GM23338 (cell line): ENCODE measurements around the gene HSD17B1. TPM values are rescaled to one million over a fixed set of nuclear protein-coding genes. Genes with fewer than 3 reads are reported as not detected.
A peak's percentile ranks its signal among the peaks of the same experiment; 100 is the strongest.

Experiments
- ATAC-seq: fragments of 200-7000 bp; cut with Tn5 transposase; 3 replicates; pipeline ENCODE4 v1.9.1; 2020
- DNase-seq: peaks from one replicate; pipeline ENCODE4 v3.0.0-alpha.2; 2015; ENCODE audit warnings: low spot score
- H2AFZ ChIP-seq: fragments of 200-600 bp; sonication (generic); 2 replicates; pipeline ENCODE4 v1.8.0; 2016; ENCODE audit warnings: antibody characterized with exemption, mild to moderate bottlenecking, moderate library complexity
- H3F3A ChIP-seq: fragments of 200-600 bp; sonication (generic); replicated peaks from 2 replicates; pipeline ENCODE4 v1.8.0; 2017; ENCODE audit warnings: antibody characterized with exemption, mixed run types, low read depth
- H3K27ac ChIP-seq: fragments of 200-600 bp; sonication (generic); 2 replicates; pipeline ENCODE4 v1.6.1; 2016; ENCODE audit warnings: low read depth
- H3K27me3 ChIP-seq: fragments of 200-600 bp; sonication (generic); 2 replicates; pipeline ENCODE4 v1.8.0; 2016; ENCODE audit warnings: mild to moderate bottlenecking, mixed run types, moderate library complexity; ENCODE audit not compliant: insufficient read depth
- H3K36me3 ChIP-seq: fragments of 200-600 bp; sonication (generic); 2 replicates; pipeline ENCODE4 v1.8.0; 2016; ENCODE audit warnings: mild to moderate bottlenecking; ENCODE audit not compliant: insufficient read depth
- H3K4me1 ChIP-seq: fragments of 200-600 bp; sonication (generic); 2 replicates; pipeline ENCODE4 v1.8.0; 2016; ENCODE audit warnings: mild to moderate bottlenecking, moderate library complexity; ENCODE audit not compliant: insufficient read depth
- H3K4me2 ChIP-seq: fragments of 200-600 bp; sonication (generic); 2 replicates; pipeline ENCODE4 v1.7.1; 2017; ENCODE audit warnings: mixed run types
- H3K4me3 ChIP-seq: fragments of 200-600 bp; sonication (generic); 2 replicates; pipeline ENCODE4 v1.6.1; 2016; ENCODE audit warnings: mixed run types
- H3K79me2 ChIP-seq: fragments of 200-600 bp; sonication (generic); replicated peaks from 2 replicates; pipeline ENCODE4 v1.8.0; 2017; ENCODE audit warnings: mild to moderate bottlenecking; ENCODE audit not compliant: insufficient read depth
- H3K9me2 ChIP-seq: fragments of 200-600 bp; sonication (generic); 2 replicates; pipeline ENCODE4 v1.8.0; 2017; ENCODE audit not compliant: insufficient read depth
- H4K20me1 ChIP-seq: fragments of 200-600 bp; sonication (generic); replicated peaks from 2 replicates; pipeline ENCODE4 v1.8.0; 2017; ENCODE audit warnings: mild to moderate bottlenecking; ENCODE audit not compliant: insufficient read depth
- H3K27ac Mint-ChIP-seq: 2 replicates; pipeline ENCODE4 v1.8.0; 2020; ENCODE audit warnings: inconsistent platforms, mild to moderate bottlenecking, moderate library complexity, mixed read lengths
- H3K27me3 Mint-ChIP-seq: 3 replicates; pipeline ENCODE4 v1.8.0; 2022; ENCODE audit warnings: low read depth, mild to moderate bottlenecking, moderate library complexity, mixed read lengths, inconsistent platforms; ENCODE audit not compliant: insufficient read depth, poor library complexity
- H3K36me3 Mint-ChIP-seq: 3 replicates; pipeline ENCODE4 v1.8.0; 2021; ENCODE audit warnings: low read depth, mild to moderate bottlenecking, inconsistent platforms, moderate library complexity, mixed read lengths
- H3K4me1 Mint-ChIP-seq: 3 replicates; pipeline ENCODE4 v1.8.0; 2020; ENCODE audit warnings: mild to moderate bottlenecking, inconsistent platforms, mixed read lengths
- H3K4me3 Mint-ChIP-seq: 3 replicates; pipeline ENCODE4 v1.8.0; 2021; ENCODE audit warnings: moderate library complexity, mild to moderate bottlenecking, inconsistent platforms, mixed read lengths
- H3K9me3 Mint-ChIP-seq: 3 replicates; pipeline ENCODE4 v1.8.0; 2020; ENCODE audit warnings: moderate library complexity, mild to moderate bottlenecking, inconsistent platforms, mixed read lengths
- CREB1 ChIP-seq: fragments of 250-450 bp; sonication (Bioruptor Pico); IDR thresholded peaks from 2 replicates; pipeline ENCODE4 v1.5.0; 2020; ENCODE audit warnings: low read depth, mild to moderate bottlenecking, moderate library complexity
- EZH2 ChIP-seq: fragments of 200-600 bp; sonication (generic); IDR thresholded peaks from one replicate; pipeline ENCODE4 v1.8.0; 2017; ENCODE audit warnings: antibody characterized with exemption, mild to moderate bottlenecking, low read depth; ENCODE audit not compliant: unreplicated experiment
- EZH2phosphoT487 ChIP-seq: fragments of 200-600 bp; sonication (generic); IDR thresholded peaks from one replicate; pipeline ENCODE4 v1.8.1; 2018; ENCODE audit warnings: antibody characterized with exemption; ENCODE audit not compliant: unreplicated experiment
- JUNB ChIP-seq: IDR thresholded peaks from one replicate; pipeline ENCODE4 v1.6.1; 2016; ENCODE audit warnings: antibody characterized with exemption; ENCODE audit not compliant: unreplicated experiment
- NANOG ChIP-seq: IDR thresholded peaks from 2 replicates; pipeline ENCODE4 v1.6.1; 2016; ENCODE audit warnings: antibody characterized with exemption, borderline replicate concordance
- ZNF114 ChIP-seq: fragments of 250-450 bp; sonication (Bioruptor Pico); IDR thresholded peaks from 2 replicates; pipeline ENCODE4 v1.5.0; 2020; ENCODE audit warnings: mild to moderate bottlenecking, moderate library complexity
- ZNF331 ChIP-seq: fragments of 250-450 bp; sonication (Bioruptor Pico); IDR thresholded peaks from 2 replicates; pipeline ENCODE4 v1.5.0; 2020; ENCODE audit warnings: low read depth, mild to moderate bottlenecking, moderate library complexity
- polyA plus RNA-seq: library from polyadenylated mRNA; unstranded; fragments of >200 nt; fragmentation: Nextera tagmentation; extraction: Ambion mirVana; gene quantifications from 2 replicates; pipeline ENCODE4 v1.2.1, GENCODE V29; 2016
- total RNA-seq: library from RNA; depleted of rRNA; stranded (reverse); fragments of >200 nt; shearing (Covaris generic); gene quantifications from 2 replicates; pipeline ENCODE4 v1.2.3, GENCODE V29; 2014
- TF ChIP-seq, protein P1 (sequence below), 2 experiments: fragments of 200-600 bp in 1 of 2; sonication (generic) in 1 of 2; conservative IDR thresholded peaks; 2 replicates each; pipeline versions ENCODE4 v1.5.1 to v1.6.1; 2016 to 2017; ENCODE audit warnings: antibody characterized with exemption in 2 of 2, low read depth in 2 of 2, mild to moderate bottlenecking in 2 of 2, moderate library complexity in 1 of 2
- TF ChIP-seq, protein P2 (sequence below): IDR thresholded peaks from one replicate; pipeline ENCODE4 v1.6.1; 2018; ENCODE audit warnings: antibody characterized with exemption; ENCODE audit not compliant: unreplicated experiment
- TF ChIP-seq, protein P3 (sequence below): fragments of 250-450 bp; sonication (Bioruptor Pico); IDR thresholded peaks from 2 replicates; pipeline ENCODE4 v1.5.0; 2020; ENCODE audit warnings: mild to moderate bottlenecking, moderate library complexity

Gene HSD17B1
- total and polyA plus RNA-seq, 2 experiments from 2014 or later, result 0.97 to 1.7 TPM

DNA sequence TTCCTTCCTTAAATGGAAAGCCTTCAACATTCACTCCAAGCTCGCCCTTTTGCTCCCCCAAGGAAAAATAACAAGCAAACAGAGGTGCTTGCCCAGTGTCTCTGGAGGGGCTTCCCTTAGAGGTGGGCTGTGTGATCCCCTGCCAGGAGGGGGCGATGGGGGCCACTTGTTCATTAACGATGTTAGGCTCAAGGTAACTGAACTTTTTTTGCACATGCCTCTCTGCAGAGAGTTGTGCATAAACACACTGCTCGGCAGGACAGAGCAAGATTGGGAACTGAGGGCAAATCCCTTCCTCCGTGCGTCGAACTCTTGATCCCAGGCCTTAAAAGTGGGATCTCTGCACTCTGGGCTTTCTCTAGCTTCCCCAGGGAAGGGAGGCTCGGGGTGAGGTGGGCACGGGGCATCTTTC, 32.2 kb upstream of the HSD17B1 start:
- no peak overlapping the region for H3K27ac Mint-ChIP-seq
- ATAC-seq, result peak; percentile 11
- H3K36me3 Mint-ChIP-seq, result peaks cover 26% of the 10 kb centered on the region
- H4K20me1 ChIP-seq, result peaks cover 15% of the 10 kb centered on the region
- TF ChIP-seq ZNF114 (CRISPR knock-in tag), result no peak
- TF ChIP-seq, protein P1, sequence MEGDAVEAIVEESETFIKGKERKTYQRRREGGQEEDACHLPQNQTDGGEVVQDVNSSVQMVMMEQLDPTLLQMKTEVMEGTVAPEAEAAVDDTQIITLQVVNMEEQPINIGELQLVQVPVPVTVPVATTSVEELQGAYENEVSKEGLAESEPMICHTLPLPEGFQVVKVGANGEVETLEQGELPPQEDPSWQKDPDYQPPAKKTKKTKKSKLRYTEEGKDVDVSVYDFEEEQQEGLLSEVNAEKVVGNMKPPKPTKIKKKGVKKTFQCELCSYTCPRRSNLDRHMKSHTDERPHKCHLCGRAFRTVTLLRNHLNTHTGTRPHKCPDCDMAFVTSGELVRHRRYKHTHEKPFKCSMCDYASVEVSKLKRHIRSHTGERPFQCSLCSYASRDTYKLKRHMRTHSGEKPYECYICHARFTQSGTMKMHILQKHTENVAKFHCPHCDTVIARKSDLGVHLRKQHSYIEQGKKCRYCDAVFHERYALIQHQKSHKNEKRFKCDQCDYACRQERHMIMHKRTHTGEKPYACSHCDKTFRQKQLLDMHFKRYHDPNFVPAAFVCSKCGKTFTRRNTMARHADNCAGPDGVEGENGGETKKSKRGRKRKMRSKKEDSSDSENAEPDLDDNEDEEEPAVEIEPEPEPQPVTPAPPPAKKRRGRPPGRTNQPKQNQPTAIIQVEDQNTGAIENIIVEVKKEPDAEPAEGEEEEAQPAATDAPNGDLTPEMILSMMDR (conservative IDR thresholded peaks at IDR 0.05; ENCODE audit: low read depth in 2 of 2), result peak; percentile 48 to 60
- H3K4me1 ChIP-seq, result peaks cover 23% of the 10 kb centered on the region
- peaks cover 15% of the 10 kb centered on the region for H3F3A ChIP-seq
- peak overlapping the region; percentile 64; the same call in 1 of the 2 replicates for H3K27ac ChIP-seq
- no peaks in the 10 kb centered on the region for H3K9me2 ChIP-seq
- no peaks in the 10 kb centered on the region for H3K79me2 ChIP-seq
- H3K36me3 ChIP-seq, result no peaks in the 10 kb centered on the region
- no peaks in the 10 kb centered on the region for H3K27me3 ChIP-seq
- peak; percentile 36 for DNase-seq
- H3K4me2 ChIP-seq, result peak overlapping the region; percentile 53
- H2AFZ ChIP-seq, result no peak overlapping the region
- peaks cover 26% of the 10 kb centered on the region for H3K27me3 Mint-ChIP-seq
- H3K4me1 Mint-ChIP-seq, result peaks cover 44% of the 10 kb centered on the region
- H3K4me3 ChIP-seq, result peak overlapping the region; percentile 25; the same call in 1 of the 2 replicates
- H3K4me3 Mint-ChIP-seq, result peak overlapping the region; percentile 30; the same call in 1 of the 3 replicates
- H3K9me3 Mint-ChIP-seq, result no peaks in the 10 kb centered on the region

DNA sequence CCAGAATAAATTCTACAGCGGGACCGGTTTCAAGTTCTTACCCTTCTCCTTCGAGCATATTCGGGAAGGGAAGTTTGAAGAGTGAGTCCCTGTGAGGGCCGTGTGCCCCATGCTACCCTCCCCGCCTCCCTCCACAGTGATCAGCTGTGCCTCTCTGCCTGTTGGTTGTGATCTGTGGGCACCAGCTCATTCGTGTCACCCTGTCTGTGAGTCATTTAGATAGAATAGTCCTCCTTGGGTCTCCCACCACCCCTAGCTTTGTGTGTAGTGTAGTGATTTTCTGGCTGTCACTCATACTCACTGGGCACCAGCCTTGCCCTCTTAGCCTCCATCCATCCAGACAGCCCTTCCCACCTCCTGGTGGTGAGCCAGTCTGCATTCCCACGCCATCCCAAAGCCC, 31.7 kb upstream of the HSD17B1 start:
- H3K27ac Mint-ChIP-seq, result no peak overlapping the region
- H3K4me3 Mint-ChIP-seq, result peak overlapping the region; percentile 5; the same call in 1 of the 3 replicates
- H3K4me2 ChIP-seq, result no peak overlapping the region
- TF ChIP-seq, protein P2, sequence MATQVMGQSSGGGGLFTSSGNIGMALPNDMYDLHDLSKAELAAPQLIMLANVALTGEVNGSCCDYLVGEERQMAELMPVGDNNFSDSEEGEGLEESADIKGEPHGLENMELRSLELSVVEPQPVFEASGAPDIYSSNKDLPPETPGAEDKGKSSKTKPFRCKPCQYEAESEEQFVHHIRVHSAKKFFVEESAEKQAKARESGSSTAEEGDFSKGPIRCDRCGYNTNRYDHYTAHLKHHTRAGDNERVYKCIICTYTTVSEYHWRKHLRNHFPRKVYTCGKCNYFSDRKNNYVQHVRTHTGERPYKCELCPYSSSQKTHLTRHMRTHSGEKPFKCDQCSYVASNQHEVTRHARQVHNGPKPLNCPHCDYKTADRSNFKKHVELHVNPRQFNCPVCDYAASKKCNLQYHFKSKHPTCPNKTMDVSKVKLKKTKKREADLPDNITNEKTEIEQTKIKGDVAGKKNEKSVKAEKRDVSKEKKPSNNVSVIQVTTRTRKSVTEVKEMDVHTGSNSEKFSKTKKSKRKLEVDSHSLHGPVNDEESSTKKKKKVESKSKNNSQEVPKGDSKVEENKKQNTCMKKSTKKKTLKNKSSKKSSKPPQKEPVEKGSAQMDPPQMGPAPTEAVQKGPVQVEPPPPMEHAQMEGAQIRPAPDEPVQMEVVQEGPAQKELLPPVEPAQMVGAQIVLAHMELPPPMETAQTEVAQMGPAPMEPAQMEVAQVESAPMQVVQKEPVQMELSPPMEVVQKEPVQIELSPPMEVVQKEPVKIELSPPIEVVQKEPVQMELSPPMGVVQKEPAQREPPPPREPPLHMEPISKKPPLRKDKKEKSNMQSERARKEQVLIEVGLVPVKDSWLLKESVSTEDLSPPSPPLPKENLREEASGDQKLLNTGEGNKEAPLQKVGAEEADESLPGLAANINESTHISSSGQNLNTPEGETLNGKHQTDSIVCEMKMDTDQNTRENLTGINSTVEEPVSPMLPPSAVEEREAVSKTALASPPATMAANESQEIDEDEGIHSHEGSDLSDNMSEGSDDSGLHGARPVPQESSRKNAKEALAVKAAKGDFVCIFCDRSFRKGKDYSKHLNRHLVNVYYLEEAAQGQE, result no peak
- TF ChIP-seq, protein P3, sequence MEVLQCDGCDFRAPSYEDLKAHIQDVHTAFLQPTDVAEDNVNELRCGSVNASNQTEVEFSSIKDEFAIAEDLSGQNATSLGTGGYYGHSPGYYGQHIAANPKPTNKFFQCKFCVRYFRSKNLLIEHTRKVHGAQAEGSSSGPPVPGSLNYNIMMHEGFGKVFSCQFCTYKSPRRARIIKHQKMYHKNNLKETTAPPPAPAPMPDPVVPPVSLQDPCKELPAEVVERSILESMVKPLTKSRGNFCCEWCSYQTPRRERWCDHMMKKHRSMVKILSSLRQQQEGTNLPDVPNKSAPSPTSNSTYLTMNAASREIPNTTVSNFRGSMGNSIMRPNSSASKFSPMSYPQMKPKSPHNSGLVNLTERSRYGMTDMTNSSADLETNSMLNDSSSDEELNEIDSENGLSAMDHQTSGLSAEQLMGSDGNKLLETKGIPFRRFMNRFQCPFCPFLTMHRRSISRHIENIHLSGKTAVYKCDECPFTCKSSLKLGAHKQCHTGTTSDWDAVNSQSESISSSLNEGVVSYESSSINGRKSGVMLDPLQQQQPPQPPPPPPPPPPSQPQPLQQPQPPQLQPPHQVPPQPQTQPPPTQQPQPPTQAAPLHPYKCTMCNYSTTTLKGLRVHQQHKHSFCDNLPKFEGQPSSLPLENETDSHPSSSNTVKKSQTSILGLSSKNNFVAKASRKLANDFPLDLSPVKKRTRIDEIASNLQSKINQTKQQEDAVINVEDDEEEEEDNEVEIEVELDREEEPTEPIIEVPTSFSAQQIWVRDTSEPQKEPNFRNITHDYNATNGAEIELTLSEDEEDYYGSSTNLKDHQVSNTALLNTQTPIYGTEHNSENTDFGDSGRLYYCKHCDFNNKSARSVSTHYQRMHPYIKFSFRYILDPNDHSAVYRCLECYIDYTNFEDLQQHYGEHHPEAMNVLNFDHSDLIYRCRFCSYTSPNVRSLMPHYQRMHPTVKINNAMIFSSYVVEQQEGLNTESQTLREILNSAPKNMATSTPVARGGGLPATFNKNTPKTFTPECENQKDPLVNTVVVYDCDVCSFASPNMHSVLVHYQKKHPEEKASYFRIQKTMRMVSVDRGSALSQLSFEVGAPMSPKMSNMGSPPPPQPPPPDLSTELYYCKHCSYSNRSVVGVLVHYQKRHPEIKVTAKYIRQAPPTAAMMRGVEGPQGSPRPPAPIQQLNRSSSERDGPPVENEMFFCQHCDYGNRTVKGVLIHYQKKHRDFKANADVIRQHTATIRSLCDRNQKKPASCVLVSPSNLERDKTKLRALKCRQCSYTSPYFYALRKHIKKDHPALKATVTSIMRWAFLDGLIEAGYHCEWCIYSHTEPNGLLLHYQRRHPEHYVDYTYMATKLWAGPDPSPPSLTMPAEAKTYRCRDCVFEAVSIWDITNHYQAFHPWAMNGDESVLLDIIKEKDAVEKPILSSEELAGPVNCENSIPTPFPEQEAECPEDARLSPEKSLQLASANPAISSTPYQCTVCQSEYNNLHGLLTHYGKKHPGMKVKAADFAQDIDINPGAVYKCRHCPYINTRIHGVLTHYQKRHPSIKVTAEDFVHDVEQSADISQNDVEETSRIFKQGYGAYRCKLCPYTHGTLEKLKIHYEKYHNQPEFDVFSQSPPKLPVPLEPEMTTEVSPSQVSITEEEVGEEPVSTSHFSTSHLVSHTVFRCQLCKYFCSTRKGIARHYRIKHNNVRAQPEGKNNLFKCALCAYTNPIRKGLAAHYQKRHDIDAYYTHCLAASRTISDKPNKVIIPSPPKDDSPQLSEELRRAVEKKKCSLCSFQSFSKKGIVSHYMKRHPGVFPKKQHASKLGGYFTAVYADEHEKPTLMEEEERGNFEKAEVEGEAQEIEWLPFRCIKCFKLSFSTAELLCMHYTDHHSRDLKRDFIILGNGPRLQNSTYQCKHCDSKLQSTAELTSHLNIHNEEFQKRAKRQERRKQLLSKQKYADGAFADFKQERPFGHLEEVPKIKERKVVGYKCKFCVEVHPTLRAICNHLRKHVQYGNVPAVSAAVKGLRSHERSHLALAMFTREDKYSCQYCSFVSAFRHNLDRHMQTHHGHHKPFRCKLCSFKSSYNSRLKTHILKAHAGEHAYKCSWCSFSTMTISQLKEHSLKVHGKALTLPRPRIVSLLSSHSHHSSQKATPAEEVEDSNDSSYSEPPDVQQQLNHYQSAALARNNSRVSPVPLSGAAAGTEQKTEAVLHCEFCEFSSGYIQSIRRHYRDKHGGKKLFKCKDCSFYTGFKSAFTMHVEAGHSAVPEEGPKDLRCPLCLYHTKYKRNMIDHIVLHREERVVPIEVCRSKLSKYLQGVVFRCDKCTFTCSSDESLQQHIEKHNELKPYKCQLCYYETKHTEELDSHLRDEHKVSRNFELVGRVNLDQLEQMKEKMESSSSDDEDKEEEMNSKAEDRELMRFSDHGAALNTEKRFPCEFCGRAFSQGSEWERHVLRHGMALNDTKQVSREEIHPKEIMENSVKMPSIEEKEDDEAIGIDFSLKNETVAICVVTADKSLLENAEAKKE (CRISPR knock-in tag), result no peak
- TF ChIP-seq EZH2, result no peak
- TF ChIP-seq CREB1, result no peak
- TF ChIP-seq JUNB, result no peak
- no peak for TF ChIP-seq EZH2phosphoT487
- TF ChIP-seq ZNF331 (CRISPR knock-in tag), result no peak
- TF ChIP-seq NANOG, result no peak

More for the DNA sequence above, 31.7 kb upstream of the HSD17B1 start:
- peaks cover 14% of the 10 kb centered on the region for H4K20me1 ChIP-seq
- no peak overlapping the region for H3K4me3 ChIP-seq
- ATAC-seq (no peak), DNase-seq (no peak)
- no peak overlapping the region for H3K27ac ChIP-seq
- no peak overlapping the region for H2AFZ ChIP-seq
- H3K79me2 ChIP-seq, result no peaks in the 10 kb centered on the region
- Mint-ChIP-seq H3K27me3 (peaks cover 26% of the 10 kb centered on the region), H3K9me3 (no peaks in the 10 kb centered on the region), H3K36me3 (peaks cover 26% of the 10 kb centered on the region), H3K4me1 (peaks cover 44% of the 10 kb centered on the region)
- H3K27me3 ChIP-seq, result no peaks in the 10 kb centered on the region
- H3F3A ChIP-seq, result peaks cover 15% of the 10 kb centered on the region
- H3K36me3 ChIP-seq, result no peaks in the 10 kb centered on the region
- peaks cover 23% of the 10 kb centered on the region for H3K4me1 ChIP-seq
- no peaks in the 10 kb centered on the region for H3K9me2 ChIP-seq
